Right lobe of liver (tissue), 4 donors: ENCODE data around the gene BIN1.

Experiments used
- POLR2A ChIP-seq: fragments of 450-650 bp; IDR thresholded peaks from one replicate; pipeline ENCODE4 v1.6.1; 2017; ENCODE audit warnings: antibody characterized with exemption, mild to moderate bottlenecking
- TF ChIP-seq, protein P1 (sequence below), 4 donors: fragments of 200-600 bp in 3 of 4; fragments of 450-650 bp in 1 of 4; IDR thresholded peaks; one replicate each; pipeline versions ENCODE4 v1.5.1 to v1.8.0; 2016 to 2022; ENCODE audit warnings: antibody characterized with exemption in 4 of 4, mild to moderate bottlenecking in 2 of 4
- donor health status: DM: no; HTN: no; CAD: no.
- donor health status: DM: no; HTN: no; CAD: no.
- donor health status: DM: no; HTN: yes; CAD: no.

DNA sequence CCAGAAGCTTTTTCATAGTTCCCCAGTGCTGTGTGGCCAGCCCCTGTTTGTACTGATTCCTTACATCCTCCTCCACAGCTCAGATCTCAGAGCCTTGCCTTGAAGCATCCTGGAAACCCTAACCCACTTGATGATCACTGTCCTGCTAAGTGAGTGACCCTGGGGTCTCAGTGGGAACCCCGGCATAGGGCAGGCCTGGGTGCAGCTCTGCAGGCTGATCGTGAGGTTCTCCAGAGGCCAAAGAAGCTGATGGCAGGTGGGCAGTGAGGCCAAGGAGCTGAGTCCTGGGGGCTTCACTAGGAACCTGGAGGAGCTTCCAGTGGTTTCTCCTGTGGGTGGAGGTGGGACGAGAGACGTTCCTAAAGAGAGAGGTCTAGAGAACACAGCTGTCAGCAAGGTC lies 47.4 kb upstream of the BIN1 start:
- TF ChIP-seq POLR2A = no peak
- TF ChIP-seq, protein P1, sequence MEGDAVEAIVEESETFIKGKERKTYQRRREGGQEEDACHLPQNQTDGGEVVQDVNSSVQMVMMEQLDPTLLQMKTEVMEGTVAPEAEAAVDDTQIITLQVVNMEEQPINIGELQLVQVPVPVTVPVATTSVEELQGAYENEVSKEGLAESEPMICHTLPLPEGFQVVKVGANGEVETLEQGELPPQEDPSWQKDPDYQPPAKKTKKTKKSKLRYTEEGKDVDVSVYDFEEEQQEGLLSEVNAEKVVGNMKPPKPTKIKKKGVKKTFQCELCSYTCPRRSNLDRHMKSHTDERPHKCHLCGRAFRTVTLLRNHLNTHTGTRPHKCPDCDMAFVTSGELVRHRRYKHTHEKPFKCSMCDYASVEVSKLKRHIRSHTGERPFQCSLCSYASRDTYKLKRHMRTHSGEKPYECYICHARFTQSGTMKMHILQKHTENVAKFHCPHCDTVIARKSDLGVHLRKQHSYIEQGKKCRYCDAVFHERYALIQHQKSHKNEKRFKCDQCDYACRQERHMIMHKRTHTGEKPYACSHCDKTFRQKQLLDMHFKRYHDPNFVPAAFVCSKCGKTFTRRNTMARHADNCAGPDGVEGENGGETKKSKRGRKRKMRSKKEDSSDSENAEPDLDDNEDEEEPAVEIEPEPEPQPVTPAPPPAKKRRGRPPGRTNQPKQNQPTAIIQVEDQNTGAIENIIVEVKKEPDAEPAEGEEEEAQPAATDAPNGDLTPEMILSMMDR (IDR thresholded peaks at IDR 0.05) = no peak
